ENCODE results near the gene ASCC3.

Gene ASCC3

GRCh38 chr6:100613656-100614055 lies 267.5 kb downstream of the ASCC3 start:
- Histone ChIP-seq H3F3A (ENCODE audit: insufficient read depth, low read length) (no peaks in the 10 kb centered on the region; the same call in 1 of the 2 replicates), H3K9me2 (ENCODE audit: low read depth, low read length) (no peaks in the 10 kb centered on the region), H3K27ac (ENCODE audit: low read depth, low read length, poor library complexity, severe bottlenecking) (no peak overlapping the region), H3K4me2 (ENCODE audit: low read length) (no peak overlapping the region), H3K36me3 (ENCODE audit: insufficient read depth, low read length) (no peaks in the 10 kb centered on the region), H3K27me3 (ENCODE audit: insufficient read depth, low read length) (no peaks in the 10 kb centered on the region), H3K4me1 (ENCODE audit: insufficient read depth, low read length, severe bottlenecking) (peaks cover 3% of the 10 kb centered on the region), H4K20me1 (ENCODE audit: insufficient read depth, low read length) (no peaks in the 10 kb centered on the region), H2AFZ (ENCODE audit: low read length) (no peak overlapping the region), H3K9me3 (ENCODE audit: low read length) (no peaks in the 10 kb centered on the region), H3K79me2 (ENCODE audit: insufficient read depth, low read length) (no peaks in the 10 kb centered on the region), H3K9ac (ENCODE audit: low read length) (no peak overlapping the region), H3K4me3 (ENCODE audit: low read depth, low read length, poor library complexity, severe bottlenecking) (no peak overlapping the region)
- TF ChIP-seq CTCF (IDR thresholded peaks at IDR 0.05; ENCODE audit: low read length) (no peak), EZH2 (IDR thresholded peaks at IDR 0.05; ENCODE audit: borderline replicate concordance, low read length) (no peak)

- no peak for TF ChIP-seq CTCF (IDR thresholded peaks at IDR 0.05; ENCODE audit: low read length)
- no peak for TF ChIP-seq EZH2 (IDR thresholded peaks at IDR 0.05; ENCODE audit: borderline replicate concordance, low read length)
- H3F3A ChIP-seq (ENCODE audit: insufficient read depth, low read length) = no peaks in the 10 kb centered on the region; the same call in 1 of the 2 replicates
- no peak overlapping the region for H3K9ac ChIP-seq (ENCODE audit: low read length)
- no peaks in the 10 kb centered on the region for H4K20me1 ChIP-seq (ENCODE audit: insufficient read depth, low read length)
- no peak overlapping the region for H2AFZ ChIP-seq (ENCODE audit: low read length)
- H3K27me3 ChIP-seq (ENCODE audit: insufficient read depth, low read length) = no peaks in the 10 kb centered on the region
- H3K9me3 ChIP-seq (ENCODE audit: low read length) = no peaks in the 10 kb centered on the region
- no peak overlapping the region for H3K4me2 ChIP-seq (ENCODE audit: low read length)
- H3K4me1 ChIP-seq (ENCODE audit: insufficient read depth, low read length, severe bottlenecking) = no peaks in the 10 kb centered on the region
- H3K4me3 ChIP-seq (ENCODE audit: low read depth, low read length, poor library complexity, severe bottlenecking) = no peak overlapping the region
- no peaks in the 10 kb centered on the region for H3K36me3 ChIP-seq (ENCODE audit: insufficient read depth, low read length)
- H3K27ac ChIP-seq (ENCODE audit: low read depth, low read length, poor library complexity, severe bottlenecking) = no peak overlapping the region
- no peaks in the 10 kb centered on the region for H3K9me2 ChIP-seq (ENCODE audit: low read depth, low read length)
- H3K79me2 ChIP-seq (ENCODE audit: insufficient read depth, low read length) = no peaks in the 10 kb centered on the region
Measured at GRCh38 chr6:100612094-100612493, 269.0 kb downstream of the ASCC3 start.

GRCh38 chr6:100599088-100599770 lies 281.9 kb downstream of the ASCC3 start:
- no peaks in the 10 kb centered on the region for H3K4me1 ChIP-seq (ENCODE audit: insufficient read depth, low read length, severe bottlenecking)
- no peaks in the 10 kb centered on the region for H3K27me3 ChIP-seq (ENCODE audit: insufficient read depth, low read length)
- no peak overlapping the region for H3K4me3 ChIP-seq (ENCODE audit: low read depth, low read length, poor library complexity, severe bottlenecking)
- H3K79me2 ChIP-seq (ENCODE audit: insufficient read depth, low read length) = no peaks in the 10 kb centered on the region
- TF ChIP-seq CTCF (IDR thresholded peaks at IDR 0.05; ENCODE audit: low read length) (no peak), EZH2 (IDR thresholded peaks at IDR 0.05; ENCODE audit: borderline replicate concordance, low read length) (no peak)
- H3K9ac ChIP-seq (ENCODE audit: low read length) = no peak overlapping the region
- no peaks in the 10 kb centered on the region for H3F3A ChIP-seq (ENCODE audit: insufficient read depth, low read length)
- H3K36me3 ChIP-seq (ENCODE audit: insufficient read depth, low read length) = peaks cover 23% of the 10 kb centered on the region
- H3K9me3 ChIP-seq (ENCODE audit: low read length) = no peaks in the 10 kb centered on the region
- H3K4me2 ChIP-seq (ENCODE audit: low read length) = no peak overlapping the region
- no peaks in the 10 kb centered on the region for H4K20me1 ChIP-seq (ENCODE audit: insufficient read depth, low read length)
- no peak overlapping the region for H2AFZ ChIP-seq (ENCODE audit: low read length)
- no peaks in the 10 kb centered on the region for H3K9me2 ChIP-seq (ENCODE audit: low read depth, low read length)
- no peak overlapping the region for H3K27ac ChIP-seq (ENCODE audit: low read depth, low read length, poor library complexity, severe bottlenecking)

All from OCI-LY1 (cell line).